Activated naive CD8-positive, alpha-beta T cell treated with anti-CD3 and anti-CD28 coated beads for 36 hours (primary cell): ENCODE data around the gene CTNNA3. TPM values are rescaled to one million over a fixed set of nuclear protein-coding genes. Genes with fewer than 3 reads are reported as not detected.
A peak's percentile ranks its signal among the peaks of the same experiment; 100 is the strongest.

ENCODE experiments used
- DNase-seq: peaks from one replicate; pipeline ENCODE4 v3.0.0; 2021
- H3K27ac Mint-ChIP-seq: one replicate; pipeline ENCODE4 v1.8.0; 2022; ENCODE audit warnings: mild to moderate bottlenecking, moderate library complexity, mixed read lengths
- H3K27me3 Mint-ChIP-seq: one replicate; pipeline ENCODE4 v1.8.0; 2022; ENCODE audit warnings: mild to moderate bottlenecking, mixed read lengths
- H3K36me3 Mint-ChIP-seq: one replicate; pipeline ENCODE4 v1.8.0; 2021; ENCODE audit warnings: mild to moderate bottlenecking, mixed read lengths
- H3K4me1 Mint-ChIP-seq: one replicate; pipeline ENCODE4 v1.8.0; 2021; ENCODE audit warnings: mixed read lengths
- H3K4me3 Mint-ChIP-seq: one replicate; pipeline ENCODE4 v1.8.0; 2022; ENCODE audit warnings: mild to moderate bottlenecking, moderate library complexity, mixed read lengths
- H3K9me3 Mint-ChIP-seq: one replicate; pipeline ENCODE4 v1.8.0; 2022; ENCODE audit warnings: mixed read lengths
- total RNA-seq, 2 experiments: library from RNA; stranded (reverse); gene quantifications; one replicate each; pipeline ENCODE4 v1.2.3, GENCODE V29; 2021

CTNNA3 gene
- total RNA-seq, 2 experiments from 2014 or later: not detected

- peaks cover 6% of the 10 kb centered on the region for H3K27me3 Mint-ChIP-seq
- DNase-seq: no peak
- H3K4me1 Mint-ChIP-seq: peaks cover 6% of the 10 kb centered on the region
Measured at GRCh38 chr10:67630904-67631303, 65.1 kb downstream of the CTNNA3 start.

GRCh38 chr10:67629461-67629971 is 66.5 kb downstream of the CTNNA3 start:
- no peak for DNase-seq
- Mint-ChIP-seq H3K4me1 (peaks cover 6% of the 10 kb centered on the region), H3K9me3 (peaks cover 3% of the 10 kb centered on the region), H3K27ac (no peak overlapping the region), H3K27me3 (peaks cover 6% of the 10 kb centered on the region), H3K36me3 (no peaks in the 10 kb centered on the region), H3K4me3 (no peak overlapping the region)

More at GRCh38 chr10:67630904-67631303, 65.1 kb downstream of the CTNNA3 start:
- Mint-ChIP-seq H3K4me3 (no peak overlapping the region), H3K36me3 (no peaks in the 10 kb centered on the region), H3K27ac (no peak overlapping the region), H3K9me3 (peaks cover 14% of the 10 kb centered on the region)

- Mint-ChIP-seq H3K4me3 (no peak overlapping the region), H3K36me3 (no peaks in the 10 kb centered on the region), H3K27ac (no peak overlapping the region), H3K4me1 (no peaks in the 10 kb centered on the region), H3K9me3 (peaks cover 3% of the 10 kb centered on the region), H3K27me3 (no peaks in the 10 kb centered on the region)
- no peak for DNase-seq
Measured at GRCh38 chr10:67622984-67623383, 73.0 kb downstream of the CTNNA3 start.

- Mint-ChIP-seq H3K9me3 (peaks cover 3% of the 10 kb centered on the region), H3K4me1 (no peaks in the 10 kb centered on the region), H3K27ac (no peak overlapping the region), H3K27me3 (no peaks in the 10 kb centered on the region), H3K36me3 (no peaks in the 10 kb centered on the region), H3K4me3 (no peak overlapping the region)
- DNase-seq: no peak
Measured at GRCh38 chr10:67622511-67622910, 73.5 kb downstream of the CTNNA3 start.

GRCh38 chr10:67621834-67622233 is 74.2 kb downstream of the CTNNA3 start:
- Mint-ChIP-seq H3K27ac (no peak overlapping the region), H3K9me3 (peaks cover 3% of the 10 kb centered on the region), H3K4me3 (no peak overlapping the region), H3K4me1 (no peaks in the 10 kb centered on the region), H3K36me3 (no peaks in the 10 kb centered on the region), H3K27me3 (no peaks in the 10 kb centered on the region)
- no peak for DNase-seq

- peaks cover 7% of the 10 kb centered on the region for H3K4me1 Mint-ChIP-seq
- no peak overlapping the region for H3K27ac Mint-ChIP-seq
- no peaks in the 10 kb centered on the region for H3K9me3 Mint-ChIP-seq
- H3K27me3 Mint-ChIP-seq: no peaks in the 10 kb centered on the region
- H3K4me3 Mint-ChIP-seq: no peak overlapping the region
- H3K36me3 Mint-ChIP-seq: no peaks in the 10 kb centered on the region
- no peak for DNase-seq
Measured at GRCh38 chr10:67618116-67618515, 77.9 kb downstream of the CTNNA3 start.

GRCh38 chr10:67612577-67613537 is 83.1 kb downstream of the CTNNA3 start:
- Mint-ChIP-seq H3K4me3 (peak overlapping the region; percentile 1), H3K27ac (peak overlapping the region; percentile 25), H3K36me3 (no peaks in the 10 kb centered on the region), H3K9me3 (no peaks in the 10 kb centered on the region), H3K4me1 (peaks cover 21% of the 10 kb centered on the region), H3K27me3 (no peaks in the 10 kb centered on the region)
- DNase-seq: peak; percentile 38

- Mint-ChIP-seq H3K4me1 (peaks cover 28% of the 10 kb centered on the region), H3K27ac (no peak overlapping the region), H3K36me3 (no peaks in the 10 kb centered on the region), H3K27me3 (no peaks in the 10 kb centered on the region), H3K9me3 (no peaks in the 10 kb centered on the region), H3K4me3 (no peak overlapping the region)
- DNase-seq: no peak
Measured at GRCh38 chr10:67612176-67612575, 83.8 kb downstream of the CTNNA3 start.

GRCh38 chr10:67609996-67610793 is 85.8 kb downstream of the CTNNA3 start:
- H3K4me3 Mint-ChIP-seq: no peak overlapping the region
- H3K27ac Mint-ChIP-seq: no peak overlapping the region
- no peaks in the 10 kb centered on the region for H3K27me3 Mint-ChIP-seq
- H3K36me3 Mint-ChIP-seq: no peaks in the 10 kb centered on the region
- DNase-seq: no peak
- H3K4me1 Mint-ChIP-seq: peaks cover 31% of the 10 kb centered on the region
- no peaks in the 10 kb centered on the region for H3K9me3 Mint-ChIP-seq

GRCh38 chr10:67608001-67608400 is 88.0 kb downstream of the CTNNA3 start:
- DNase-seq: no peak
- peaks cover 23% of the 10 kb centered on the region for H3K4me1 Mint-ChIP-seq
- no peaks in the 10 kb centered on the region for H3K9me3 Mint-ChIP-seq
- H3K27ac Mint-ChIP-seq: no peak overlapping the region
- no peak overlapping the region for H3K4me3 Mint-ChIP-seq
- no peaks in the 10 kb centered on the region for H3K36me3 Mint-ChIP-seq
- H3K27me3 Mint-ChIP-seq: peaks cover 2% of the 10 kb centered on the region

- Mint-ChIP-seq H3K4me1 (peaks cover 18% of the 10 kb centered on the region), H3K4me3 (no peak overlapping the region), H3K36me3 (no peaks in the 10 kb centered on the region), H3K9me3 (no peaks in the 10 kb centered on the region), H3K27ac (no peak overlapping the region), H3K27me3 (peaks cover 7% of the 10 kb centered on the region)
- no peak for DNase-seq
Measured at GRCh38 chr10:67607472-67607871, 88.5 kb downstream of the CTNNA3 start.

GRCh38 chr10:67606572-67606971 is 89.4 kb downstream of the CTNNA3 start:
- no peak overlapping the region for H3K4me3 Mint-ChIP-seq
- no peak overlapping the region for H3K27ac Mint-ChIP-seq
- no peaks in the 10 kb centered on the region for H3K36me3 Mint-ChIP-seq
- H3K27me3 Mint-ChIP-seq: peaks cover 8% of the 10 kb centered on the region
- no peak for DNase-seq
- H3K4me1 Mint-ChIP-seq: peaks cover 11% of the 10 kb centered on the region
- no peaks in the 10 kb centered on the region for H3K9me3 Mint-ChIP-seq

- Mint-ChIP-seq H3K4me1 (peaks cover 11% of the 10 kb centered on the region), H3K4me3 (no peak overlapping the region), H3K27ac (no peak overlapping the region), H3K27me3 (peaks cover 11% of the 10 kb centered on the region), H3K9me3 (no peaks in the 10 kb centered on the region), H3K36me3 (no peaks in the 10 kb centered on the region)
- DNase-seq: no peak
Measured at GRCh38 chr10:67603701-67604100, 92.3 kb downstream of the CTNNA3 start.

- no peaks in the 10 kb centered on the region for H3K36me3 Mint-ChIP-seq
- peaks cover 11% of the 10 kb centered on the region for H3K27me3 Mint-ChIP-seq
- no peak for DNase-seq
- H3K9me3 Mint-ChIP-seq: no peaks in the 10 kb centered on the region
- peaks cover 11% of the 10 kb centered on the region for H3K4me1 Mint-ChIP-seq
- no peak overlapping the region for H3K4me3 Mint-ChIP-seq
- H3K27ac Mint-ChIP-seq: no peak overlapping the region
Measured at GRCh38 chr10:67603086-67603485, 92.9 kb downstream of the CTNNA3 start.

GRCh38 chr10:67602268-67602950 is 93.6 kb downstream of the CTNNA3 start:
- H3K4me1 Mint-ChIP-seq: peaks cover 5% of the 10 kb centered on the region
- H3K27ac Mint-ChIP-seq: no peak overlapping the region
- no peak overlapping the region for H3K4me3 Mint-ChIP-seq
- peaks cover 16% of the 10 kb centered on the region for H3K27me3 Mint-ChIP-seq
- no peaks in the 10 kb centered on the region for H3K36me3 Mint-ChIP-seq
- DNase-seq: no peak
- no peaks in the 10 kb centered on the region for H3K9me3 Mint-ChIP-seq
